ENCODE results near the gene DLK1. TPM values are rescaled to one million over a fixed set of nuclear protein-coding genes. Genes with fewer than 3 reads are reported as not detected.

The DLK1 gene
- total and polyA plus RNA-seq, 2 donors from 2014 or later = 0.17 TPM; not detected in 1

DNA sequence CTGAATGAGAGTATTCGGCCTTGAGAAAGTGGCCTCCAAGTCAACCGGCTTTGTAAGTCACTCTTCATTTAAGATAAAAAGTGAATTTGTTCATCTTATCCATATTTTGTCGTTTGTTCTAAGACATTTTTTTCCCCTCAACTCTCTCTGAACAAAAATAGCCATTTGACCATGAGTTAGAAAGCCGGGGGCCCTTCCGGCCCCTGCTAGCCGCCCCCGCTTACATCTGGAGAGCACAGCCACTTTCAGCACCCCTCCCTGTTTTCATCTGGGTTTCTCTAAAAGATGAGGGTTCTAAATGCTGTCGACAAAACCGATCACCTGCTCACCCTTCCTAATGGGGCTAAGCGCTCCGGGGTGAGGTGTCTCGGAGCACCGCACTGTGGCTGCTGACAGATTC, 30.7 kb upstream of the DLK1 start:
- no peak overlapping the region for H3K27ac ChIP-seq (ENCODE audit: low read depth in 2 of 2, low read length in 2 of 2)
- H3K9ac ChIP-seq (ENCODE audit: low read length in 3 of 3) = no peak overlapping the region
- no peaks in the 10 kb centered on the region for H3K4me1 ChIP-seq (ENCODE audit: control insufficient read depth in 2 of 3, insufficient read depth in 2 of 3, low read depth in 1 of 3, low read length in 3 of 3)
- H3K27me3 ChIP-seq (ENCODE audit: control insufficient read depth, insufficient read depth, low read length) = no peaks in the 10 kb centered on the region
- DNase-seq (no peak), FAIRE-seq (no peak)
- no peaks in the 10 kb centered on the region for H3K9me3 ChIP-seq (ENCODE audit: control insufficient read depth in 2 of 3, insufficient read depth in 1 of 3, low read length in 3 of 3)
- H3K36me3 ChIP-seq (ENCODE audit: control insufficient read depth in 2 of 3, insufficient read depth in 3 of 3, low read length in 3 of 3) = no peaks in the 10 kb centered on the region
- no peak overlapping the region for H3K4me3 ChIP-seq (ENCODE audit: low read length in 3 of 3)
- intact Hi-C loops (cut with DNase I) = no loop called here
- TF ChIP-seq CTCF (IDR thresholded peaks at IDR 0.05; ENCODE audit: borderline replicate concordance, extremely low read depth, insufficient read depth) = no peak

DNA sequence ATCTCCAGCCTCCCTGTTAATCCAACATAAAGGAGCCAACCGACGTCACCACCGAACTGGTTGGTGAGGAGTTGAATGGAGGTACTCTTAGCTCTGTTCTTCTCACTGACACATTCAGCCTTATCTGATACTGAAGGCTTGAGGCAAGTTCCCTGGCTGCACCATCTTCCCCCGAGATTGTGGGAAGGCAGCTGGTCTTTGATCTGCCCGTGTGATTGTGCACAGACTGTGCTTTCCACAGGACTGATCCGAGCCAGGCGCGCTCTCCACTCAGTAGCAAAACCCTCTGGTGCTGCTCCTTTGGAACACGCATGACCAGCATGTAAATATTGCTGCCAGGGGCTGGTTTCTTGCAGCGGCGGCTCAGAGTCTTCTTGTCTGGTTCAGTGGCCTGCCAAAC, 30.1 kb upstream of the DLK1 start:
- intact Hi-C loops (cut with DNase I) = no loop called here
- no peak for TF ChIP-seq CTCF (IDR thresholded peaks at IDR 0.05; ENCODE audit: borderline replicate concordance, extremely low read depth, insufficient read depth)
- no peaks in the 10 kb centered on the region for H3K4me1 ChIP-seq (ENCODE audit: control insufficient read depth in 2 of 3, insufficient read depth in 2 of 3, low read depth in 1 of 3, low read length in 3 of 3)

GRCh38 chr14:100698066-100698465, 28.6 kb upstream of the DLK1 start:
- H3K27ac ChIP-seq (ENCODE audit: low read depth in 2 of 2, low read length in 2 of 2) = no peak overlapping the region
- H3K9ac ChIP-seq (ENCODE audit: low read length in 3 of 3) = no peak overlapping the region
- no peak overlapping the region for H3K4me3 ChIP-seq (ENCODE audit: low read length in 3 of 3)
- no peak for TF ChIP-seq CTCF (IDR thresholded peaks at IDR 0.05; ENCODE audit: borderline replicate concordance, extremely low read depth, insufficient read depth)
- H3K4me1 ChIP-seq (ENCODE audit: control insufficient read depth in 2 of 3, insufficient read depth in 2 of 3, low read depth in 1 of 3, low read length in 3 of 3) = no peaks in the 10 kb centered on the region
- FAIRE-seq (no peak), DNase-seq (no peak)
- no peaks in the 10 kb centered on the region for H3K9me3 ChIP-seq (ENCODE audit: control insufficient read depth in 2 of 3, insufficient read depth in 1 of 3, low read length in 3 of 3)
- H3K27me3 ChIP-seq (ENCODE audit: control insufficient read depth, insufficient read depth, low read length) = no peaks in the 10 kb centered on the region
- H3K36me3 ChIP-seq (ENCODE audit: control insufficient read depth in 2 of 3, insufficient read depth in 3 of 3, low read length in 3 of 3) = no peaks in the 10 kb centered on the region
- intact Hi-C loops (cut with DNase I) = no loop called here

More for the DNA sequence above, 30.1 kb upstream of the DLK1 start:
- Histone ChIP-seq H3K9me3 (ENCODE audit: control insufficient read depth in 2 of 3, insufficient read depth in 1 of 3, low read length in 3 of 3) (no peaks in the 10 kb centered on the region), H3K36me3 (ENCODE audit: control insufficient read depth in 2 of 3, insufficient read depth in 3 of 3, low read length in 3 of 3) (no peaks in the 10 kb centered on the region), H3K4me3 (ENCODE audit: low read length in 3 of 3) (no peak overlapping the region), H3K9ac (ENCODE audit: low read length in 3 of 3) (no peak overlapping the region), H3K27me3 (ENCODE audit: control insufficient read depth, insufficient read depth, low read length) (no peaks in the 10 kb centered on the region), H3K27ac (ENCODE audit: low read depth in 2 of 2, low read length in 2 of 2) (no peak overlapping the region)
- DNase-seq (peak in 1 of 5 donors; percentile 25), FAIRE-seq (no peak)

Data from kidney (tissue), 14 donors.